ENCODE results near the gene PPP1CB.

The PPP1CB gene

DNA sequence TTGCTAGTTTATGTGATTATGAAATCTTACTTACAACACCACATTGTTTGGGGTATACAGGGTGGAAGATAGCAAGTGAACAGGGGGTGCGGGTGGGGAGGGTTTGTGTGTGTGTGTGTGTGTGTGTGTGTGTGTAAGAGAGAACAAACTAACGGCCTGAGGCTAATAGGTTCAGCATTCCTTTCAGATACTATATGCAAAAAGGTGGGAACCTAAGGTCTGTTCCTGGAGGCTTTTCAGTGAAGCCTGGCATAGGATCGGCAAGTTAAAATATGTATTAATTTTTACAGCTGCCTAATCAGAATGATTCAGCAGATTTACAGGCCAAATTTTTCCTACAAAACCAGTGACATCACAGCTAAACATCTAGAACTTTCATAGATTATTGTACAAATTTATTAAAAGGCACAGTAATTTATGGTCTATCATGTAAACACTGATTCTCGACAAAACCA lies 51.4 kb downstream of the PPP1CB start:
- H3K4me3 ChIP-seq (ENCODE audit: low read depth, low read length) = no peak overlapping the region
- TF ChIP-seq, protein P1, sequence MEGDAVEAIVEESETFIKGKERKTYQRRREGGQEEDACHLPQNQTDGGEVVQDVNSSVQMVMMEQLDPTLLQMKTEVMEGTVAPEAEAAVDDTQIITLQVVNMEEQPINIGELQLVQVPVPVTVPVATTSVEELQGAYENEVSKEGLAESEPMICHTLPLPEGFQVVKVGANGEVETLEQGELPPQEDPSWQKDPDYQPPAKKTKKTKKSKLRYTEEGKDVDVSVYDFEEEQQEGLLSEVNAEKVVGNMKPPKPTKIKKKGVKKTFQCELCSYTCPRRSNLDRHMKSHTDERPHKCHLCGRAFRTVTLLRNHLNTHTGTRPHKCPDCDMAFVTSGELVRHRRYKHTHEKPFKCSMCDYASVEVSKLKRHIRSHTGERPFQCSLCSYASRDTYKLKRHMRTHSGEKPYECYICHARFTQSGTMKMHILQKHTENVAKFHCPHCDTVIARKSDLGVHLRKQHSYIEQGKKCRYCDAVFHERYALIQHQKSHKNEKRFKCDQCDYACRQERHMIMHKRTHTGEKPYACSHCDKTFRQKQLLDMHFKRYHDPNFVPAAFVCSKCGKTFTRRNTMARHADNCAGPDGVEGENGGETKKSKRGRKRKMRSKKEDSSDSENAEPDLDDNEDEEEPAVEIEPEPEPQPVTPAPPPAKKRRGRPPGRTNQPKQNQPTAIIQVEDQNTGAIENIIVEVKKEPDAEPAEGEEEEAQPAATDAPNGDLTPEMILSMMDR (IDR thresholded peaks at IDR 0.05; ENCODE audit: borderline replicate concordance, insufficient read depth, low read depth, low read length) = no peak

DNA sequence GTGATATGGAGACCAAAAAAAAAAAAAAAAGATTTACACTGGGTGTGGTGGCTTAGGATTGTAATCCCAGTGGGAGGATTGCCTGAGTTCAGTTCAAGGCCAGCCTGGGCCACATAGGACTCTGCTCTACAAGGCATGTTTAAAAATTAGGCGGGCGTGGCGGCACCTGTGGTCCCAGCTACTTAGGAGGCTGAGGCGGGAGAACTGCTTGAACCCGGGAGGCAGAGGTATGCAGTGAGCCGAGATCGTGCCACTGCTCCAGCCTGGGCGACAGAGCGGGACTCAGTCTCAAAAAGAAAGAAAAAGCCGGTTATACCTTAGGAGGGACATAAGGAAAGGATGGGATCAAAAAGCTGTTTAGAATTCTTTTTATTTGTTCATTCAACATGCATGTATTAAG lies 58.3 kb downstream of the PPP1CB start:
- H3K4me3 ChIP-seq (ENCODE audit: low read depth, low read length) = peak overlapping the region; percentile 53
- TF ChIP-seq, protein P1 (IDR thresholded peaks at IDR 0.05; ENCODE audit: borderline replicate concordance, insufficient read depth, low read depth, low read length) = no peak

DNA sequence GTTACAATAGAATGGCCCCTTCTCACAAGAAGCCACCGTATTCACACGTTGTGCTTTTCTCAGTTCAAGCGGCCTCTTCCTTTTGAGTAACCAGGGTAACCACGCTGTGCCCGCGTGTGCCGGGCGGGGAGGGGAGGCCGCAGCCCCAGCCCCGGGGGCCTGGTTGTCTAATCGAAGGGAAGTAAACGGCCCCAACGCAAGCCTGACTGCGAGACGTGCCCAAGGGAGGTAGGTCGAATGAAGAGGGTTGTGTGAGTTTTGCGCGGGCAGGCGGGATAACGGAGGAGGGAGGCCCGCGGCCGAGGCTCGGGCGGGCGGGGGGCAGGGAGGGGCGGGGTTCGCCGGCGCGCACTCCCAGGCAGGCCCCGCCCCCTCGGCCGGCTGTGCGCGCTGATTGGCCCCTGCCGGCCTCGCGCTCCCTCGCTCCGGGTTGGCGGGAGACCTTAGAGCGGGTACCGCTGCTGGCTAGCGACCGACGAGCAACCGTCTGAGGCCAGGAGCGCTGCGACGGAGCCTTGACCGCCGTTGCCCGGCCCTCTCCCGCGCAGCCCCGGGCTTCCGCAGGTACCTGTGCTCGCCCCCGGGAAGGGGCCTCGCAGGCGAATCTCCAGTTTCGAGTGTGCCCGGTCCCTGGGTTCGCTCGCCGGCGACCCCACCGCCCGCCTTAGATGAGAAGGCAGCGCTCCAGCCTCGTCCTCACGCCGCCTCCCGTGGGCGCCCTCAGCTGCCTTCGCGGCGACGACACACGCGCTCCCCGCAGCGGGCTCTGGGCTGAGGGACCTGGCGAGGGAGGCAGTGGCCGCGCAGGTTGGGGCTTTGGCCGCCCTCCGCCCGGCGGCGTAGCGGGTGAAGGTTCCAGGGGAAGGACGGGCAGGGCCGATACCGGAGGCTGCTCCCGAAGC lies 59.0 kb downstream of the PPP1CB start, which contains the start of gene SPDYA:
SPDYA (plus strand) TSS at position 451 of the 902 bp plus-strand sequence. CDS start 5,181 bp downstream, outside the sequence.
- TF ChIP-seq, protein P1 (IDR thresholded peaks at IDR 0.05; ENCODE audit: borderline replicate concordance, insufficient read depth, low read depth, low read length) = no peak

DNA sequence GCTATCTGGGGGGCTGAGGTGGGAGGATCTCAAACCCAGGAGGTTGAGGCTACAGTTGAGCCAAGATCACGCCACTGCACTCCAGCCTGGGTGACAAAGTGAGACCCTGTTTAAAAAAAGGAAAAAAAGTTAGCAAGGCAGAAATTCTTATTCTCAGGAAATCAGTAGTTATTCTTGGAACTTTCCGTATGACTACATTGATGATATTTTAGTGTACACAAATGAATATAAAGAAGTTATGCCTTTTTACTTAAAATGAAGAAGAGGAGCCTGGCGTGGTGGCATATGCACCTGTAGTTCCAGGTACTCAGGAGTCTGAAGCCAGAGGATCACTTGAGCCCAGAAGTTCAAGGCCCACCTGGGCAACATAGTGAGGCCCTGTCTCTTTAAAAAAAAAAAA lies 66.4 kb downstream of the PPP1CB start:
- H3K4me3 ChIP-seq (ENCODE audit: low read depth, low read length) = no peak overlapping the region
- TF ChIP-seq, protein P1 (IDR thresholded peaks at IDR 0.05; ENCODE audit: borderline replicate concordance, insufficient read depth, low read depth, low read length) = no peak

More for the DNA sequence above, 59.0 kb downstream of the PPP1CB start, which contains the start of gene SPDYA:
- H3K4me3 ChIP-seq (ENCODE audit: low read depth, low read length) = peak within 1 kb of the TSS; percentile 53

DNA sequence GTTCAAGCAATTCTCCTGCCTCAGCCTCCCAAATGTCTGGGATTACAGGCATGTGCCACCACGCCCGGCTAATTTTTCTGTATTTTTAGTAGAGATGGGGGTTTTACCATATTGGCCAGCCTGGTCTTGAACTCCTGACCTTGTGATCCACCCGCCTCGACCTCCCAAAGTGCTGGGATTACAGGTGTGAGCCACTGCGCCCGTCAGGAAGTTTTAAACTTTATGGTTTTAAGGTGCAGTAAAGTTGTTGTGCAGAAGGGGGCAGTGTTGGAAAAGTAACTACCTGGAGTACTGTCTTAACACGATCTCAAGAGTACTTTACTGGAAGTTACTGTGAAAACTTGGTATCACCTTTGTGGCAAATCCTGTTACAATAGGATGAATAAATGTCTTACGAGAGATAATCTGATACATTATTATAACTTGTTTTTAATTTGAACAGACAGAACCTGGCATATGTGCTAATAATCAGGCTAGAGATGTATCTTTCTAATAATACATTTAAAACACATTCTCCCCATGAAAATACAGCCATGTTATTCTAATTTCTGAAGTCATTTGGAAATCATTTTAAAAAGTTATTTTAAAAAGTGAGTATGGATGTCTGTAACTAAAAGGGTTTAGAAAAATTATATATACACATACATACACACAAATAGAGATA lies 69.8 kb downstream of the PPP1CB start:
- TF ChIP-seq, protein P1 (IDR thresholded peaks at IDR 0.05; ENCODE audit: borderline replicate concordance, insufficient read depth, low read depth, low read length) = peak; percentile 65; the same call in 1 of the 2 replicates
- no peak overlapping the region for H3K4me3 ChIP-seq (ENCODE audit: low read depth, low read length)

DNA sequence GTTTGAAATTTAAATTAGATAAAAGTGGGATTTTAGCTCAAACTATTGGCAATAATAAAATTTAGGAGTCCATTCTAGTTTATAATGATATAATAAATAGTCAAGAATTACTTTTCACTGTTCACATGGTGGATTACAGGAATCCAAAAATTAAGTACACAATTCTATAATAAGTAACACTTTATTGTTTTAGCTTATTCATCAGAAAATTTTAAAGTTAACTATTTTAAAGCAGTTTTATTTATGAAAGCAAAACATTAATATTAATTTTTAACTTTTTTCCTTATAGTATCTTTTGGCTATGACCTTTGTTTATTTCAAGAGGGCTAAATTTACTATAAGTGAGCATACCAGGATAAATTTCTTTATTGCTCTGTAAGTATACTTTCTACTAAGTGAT lies 70.4 kb downstream of the PPP1CB start:
- H3K4me3 ChIP-seq (ENCODE audit: low read depth, low read length) = no peak overlapping the region
- TF ChIP-seq, protein P1 (IDR thresholded peaks at IDR 0.05; ENCODE audit: borderline replicate concordance, insufficient read depth, low read depth, low read length) = no peak
